ENCODE data around the gene PTPRU.

Gene PTPRU

GRCh38 chr1:29365906-29366670, 129.8 kb downstream of the PTPRU start:
- DNase-seq (ENCODE audit: low read depth) = no peak

- DNase-seq (ENCODE audit: low read depth) = no peak
Observed at GRCh38 chr1:29368936-29369932, 132.9 kb downstream of the PTPRU start.

GRCh38 chr1:29370067-29370466, 133.7 kb downstream of the PTPRU start:
- no peak for DNase-seq (ENCODE audit: low read depth)

- DNase-seq (ENCODE audit: low read depth) = no peak
Observed at GRCh38 chr1:29371332-29371731, 135.0 kb downstream of the PTPRU start.

GRCh38 chr1:29372108-29372507, 135.8 kb downstream of the PTPRU start:
- DNase-seq (ENCODE audit: low read depth) = no peak
